Osteocyte (in vitro differentiated cells): ENCODE data around the gene VRK3. TPM values are rescaled to one million over a fixed set of nuclear protein-coding genes. Genes with fewer than 3 reads are reported as not detected.

Experiments used
- DNase-seq: peaks from one replicate; pipeline ENCODE4 v3.0.0; 2021; ENCODE audit warnings: mixed read lengths; ENCODE audit not compliant: unreplicated experiment; ENCODE audit errors: extremely low spot score
- H3K27ac Mint-ChIP-seq: one replicate; pipeline ENCODE4 v1.8.0; 2021; ENCODE audit warnings: mild to moderate bottlenecking, mixed read lengths; ENCODE audit not compliant: unreplicated experiment
- H3K27me3 Mint-ChIP-seq: one replicate; pipeline ENCODE4 v1.8.0; 2021; ENCODE audit warnings: mixed read lengths; ENCODE audit not compliant: unreplicated experiment
- H3K36me3 Mint-ChIP-seq: one replicate; pipeline ENCODE4 v1.8.0; 2021; ENCODE audit warnings: mixed read lengths; ENCODE audit not compliant: unreplicated experiment
- H3K4me1 Mint-ChIP-seq: one replicate; pipeline ENCODE4 v1.8.0; 2021; ENCODE audit warnings: mixed read lengths; ENCODE audit not compliant: unreplicated experiment
- H3K4me3 Mint-ChIP-seq: one replicate; pipeline ENCODE4 v1.8.0; 2021; ENCODE audit warnings: mild to moderate bottlenecking, moderate library complexity, mixed read lengths; ENCODE audit not compliant: unreplicated experiment
- H3K9me3 Mint-ChIP-seq: one replicate; pipeline ENCODE4 v1.8.0; 2021; ENCODE audit warnings: mixed read lengths; ENCODE audit not compliant: unreplicated experiment
- CTCF ChIP-seq: fragments of 200-600 bp; sonication (generic); IDR thresholded peaks from 2 replicates; pipeline ENCODE4 v1.5.0; 2021; ENCODE audit warnings: antibody characterized with exemption, mild to moderate bottlenecking, moderate library complexity
- total RNA-seq: library from RNA; stranded (reverse); gene quantifications from 2 replicates; pipeline ENCODE4 v1.2.1, GENCODE V29; 2021

The VRK3 gene
- total RNA-seq, 1 donor from 2014 or later = 31.5 TPM

GRCh38 chr19:49952906-49953305 is 72.3 kb downstream of the VRK3 start:
- Mint-ChIP-seq H3K9me3 (no peaks in the 10 kb centered on the region), H3K36me3 (no peaks in the 10 kb centered on the region), H3K27me3 (peaks cover 18% of the 10 kb centered on the region), H3K27ac (no peak overlapping the region), H3K4me1 (no peaks in the 10 kb centered on the region), H3K4me3 (no peak overlapping the region)
- no peak for TF ChIP-seq CTCF
- DNase-seq = no peak

- H3K36me3 Mint-ChIP-seq = no peaks in the 10 kb centered on the region
- peaks cover 18% of the 10 kb centered on the region for H3K27me3 Mint-ChIP-seq
- no peak overlapping the region for H3K4me3 Mint-ChIP-seq
- no peak for DNase-seq
- no peaks in the 10 kb centered on the region for H3K9me3 Mint-ChIP-seq
- H3K27ac Mint-ChIP-seq = no peak overlapping the region
- H3K4me1 Mint-ChIP-seq = no peaks in the 10 kb centered on the region
- TF ChIP-seq CTCF = no peak
Measured at GRCh38 chr19:49952479-49952836, 72.7 kb downstream of the VRK3 start.

- Mint-ChIP-seq H3K4me3 (no peak overlapping the region), H3K27me3 (peaks cover 18% of the 10 kb centered on the region), H3K9me3 (no peaks in the 10 kb centered on the region), H3K27ac (no peak overlapping the region), H3K36me3 (no peaks in the 10 kb centered on the region), H3K4me1 (no peaks in the 10 kb centered on the region)
- TF ChIP-seq CTCF = no peak
- DNase-seq = no peak
Measured at GRCh38 chr19:49951806-49952478, 73.2 kb downstream of the VRK3 start.

GRCh38 chr19:49950956-49951526 is 74.1 kb downstream of the VRK3 start:
- H3K27ac Mint-ChIP-seq = no peak overlapping the region

GRCh38 chr19:49950590-49950948 is 74.6 kb downstream of the VRK3 start:
- TF ChIP-seq CTCF = no peak
- no peak for DNase-seq
- no peaks in the 10 kb centered on the region for H3K36me3 Mint-ChIP-seq
- no peak overlapping the region for H3K27ac Mint-ChIP-seq
- H3K9me3 Mint-ChIP-seq = no peaks in the 10 kb centered on the region
- H3K27me3 Mint-ChIP-seq = peaks cover 14% of the 10 kb centered on the region
- no peaks in the 10 kb centered on the region for H3K4me1 Mint-ChIP-seq
- no peak overlapping the region for H3K4me3 Mint-ChIP-seq

More at GRCh38 chr19:49950956-49951526, 74.1 kb downstream of the VRK3 start:
- peaks cover 15% of the 10 kb centered on the region for H3K27me3 Mint-ChIP-seq
- TF ChIP-seq CTCF = no peak
- no peak overlapping the region for H3K4me3 Mint-ChIP-seq
- no peak for DNase-seq
- no peaks in the 10 kb centered on the region for H3K4me1 Mint-ChIP-seq
- H3K9me3 Mint-ChIP-seq = no peaks in the 10 kb centered on the region
- no peaks in the 10 kb centered on the region for H3K36me3 Mint-ChIP-seq
